GM19193 (cell line): ENCODE data around the gene SOCS3.

Source experiments
- POLR2A ChIP-seq: IDR thresholded peaks from 4 replicates; pipeline ENCODE4 v1.6.1; 2011; ENCODE audit not compliant: insufficient read depth, insufficient read length; ENCODE audit errors: extremely low read depth

Gene SOCS3

GRCh38 chr17:78322858-78323455, 36.9 kb downstream of the SOCS3 start:
- no peak for TF ChIP-seq POLR2A

GRCh38 chr17:78322327-78322857, 37.5 kb downstream of the SOCS3 start:
- no peak for TF ChIP-seq POLR2A

- no peak for TF ChIP-seq POLR2A
Observed at GRCh38 chr17:78318843-78319242, 41.0 kb downstream of the SOCS3 start.

GRCh38 chr17:78318407-78318806, 41.5 kb downstream of the SOCS3 start:
- no peak for TF ChIP-seq POLR2A

GRCh38 chr17:78317794-78318400, 42.0 kb downstream of the SOCS3 start:
- no peak for TF ChIP-seq POLR2A

- peak; percentile 27 for TF ChIP-seq POLR2A
Observed at GRCh38 chr17:78316867-78317789, 42.7 kb downstream of the SOCS3 start.

- TF ChIP-seq POLR2A: no peak
Observed at GRCh38 chr17:78316115-78316866, 43.6 kb downstream of the SOCS3 start.

- peak; percentile 26 for TF ChIP-seq POLR2A
Observed at GRCh38 chr17:78315355-78316114, 44.3 kb downstream of the SOCS3 start.

GRCh38 chr17:78314683-78315354, 45.1 kb downstream of the SOCS3 start:
- no peak for TF ChIP-seq POLR2A

GRCh38 chr17:78313735-78314648, 45.9 kb downstream of the SOCS3 start:
- no peak for TF ChIP-seq POLR2A

GRCh38 chr17:78307887-78308638, 51.8 kb downstream of the SOCS3 start:
- no peak for TF ChIP-seq POLR2A

GRCh38 chr17:78306913-78307312, 53.0 kb downstream of the SOCS3 start:
- TF ChIP-seq POLR2A: no peak
